Sigmoid colon (tissue), 7 donors: Measurements from ENCODE around the gene MAPK10. TPM values are rescaled to one million over a fixed set of nuclear protein-coding genes. Genes with fewer than 3 reads are reported as not detected.

Experiments
- DNase-seq: peaks from one replicate; pipeline ENCODE4 v3.0.0-alpha.2; 2019
- H3K27ac ChIP-seq, 4 donors: fragments of 200-600 bp; sonication (generic); one replicate each; pipeline ENCODE4 v1.5.1; 2016 to 2019; ENCODE audit warnings: mild to moderate bottlenecking in 1 of 4
- H3K27me3 ChIP-seq, 3 donors: fragments of 200-600 bp; sonication (generic); one replicate each; pipeline ENCODE4 v1.5.1; 2019; ENCODE audit warnings: mild to moderate bottlenecking in 1 of 3
- H3K36me3 ChIP-seq, 4 donors: fragments of 200-600 bp; sonication (generic); one replicate each; pipeline ENCODE4 v1.5.1; 2016 to 2019
- H3K4me1 ChIP-seq, 4 donors: fragments of 200-600 bp; sonication (generic); one replicate each; pipeline ENCODE4 v1.5.1; 2017 to 2019
- H3K4me3 ChIP-seq, 4 donors: fragments of 200-600 bp; sonication (generic); one replicate each; pipeline ENCODE4 v1.5.1; 2017 to 2019; ENCODE audit warnings: mild to moderate bottlenecking in 2 of 4, moderate library complexity in 1 of 4
- H3K9me3 ChIP-seq, 4 donors: fragments of 200-600 bp in 3 of 4; sonication (generic) in 3 of 4; one replicate each; pipeline versions ENCODE4 v1.5.1 to v1.6.1; 2013 to 2019
- CTCF ChIP-seq, 4 experiments: fragments of 450-650 bp in 3 of 4; fragments of 200-600 bp in 1 of 4; IDR thresholded peaks; one replicate each; pipeline ENCODE4 v1.5.1; 2016 to 2019; ENCODE audit warnings: antibody characterized with exemption in 4 of 4, mild to moderate bottlenecking in 3 of 4, moderate library complexity in 2 of 4
- EP300 ChIP-seq, 4 donors: sonication (generic); formaldehyde crosslinking; IDR thresholded peaks; one replicate each; pipeline ENCODE4 v1.6.1; 2017; ENCODE audit warnings: antibody characterized with exemption in 4 of 4
- POLR2A ChIP-seq, 2 donors: fragments of 450-650 bp; IDR thresholded peaks; one replicate each; pipeline ENCODE4 v1.6.1; 2016; ENCODE audit warnings: antibody characterized with exemption in 2 of 2, mild to moderate bottlenecking in 2 of 2, moderate library complexity in 2 of 2
- POLR2AphosphoS5 ChIP-seq, 4 donors: sonication (generic); formaldehyde crosslinking; IDR thresholded peaks; one replicate each; pipeline ENCODE4 v1.6.1; 2017; ENCODE audit warnings: antibody characterized with exemption in 4 of 4
- WGBS, 2 donors: extraction: QIAGEN DNeasy Blood & Tissue Kit; methylation state at CpG; one replicate each; pipeline ENCODE4 v1.1.7; 2013; 5-methylcytosine and 5-hydroxymethylcytosine counted together
- intact Hi-C: fragments of 100-400 bp; cut with DNase I; formaldehyde crosslinking; loops from one replicate; pipeline ENCODE4 v1.15.1; 2023
- polyA plus RNA-seq, 3 donors: library from polyadenylated mRNA; stranded (reverse); fragments of 200-250 nt; gene quantifications; one replicate each; pipeline ENCODE4 v1.2.3, GENCODE V29; 2013
- total RNA-seq, 4 donors: library from RNA; depleted of rRNA; stranded (reverse); fragments of >200 nt; gene quantifications; one replicate each; pipeline ENCODE4 v1.1.0, GENCODE V29; 2016
- donor health status: healthy with polysubstance abuse.
- donor health status: Bipolar disorder and iron deficiency.
- donor health status: healthy.

Gene MAPK10
- total and polyA plus RNA-seq, 7 donors: 3.0 to 28.5 (median 24.3) TPM

GRCh38 chr4:85952528-85952927 lies 407.3 kb downstream of the MAPK10 start:
- intact Hi-C loops: no loop called here
- no peaks in the 10 kb centered on the region for H3K27me3 ChIP-seq
- H3K4me1 ChIP-seq: no peaks in the 10 kb centered on the region
- no peak overlapping the region for H3K27ac ChIP-seq
- no peaks in the 10 kb centered on the region for H3K9me3 ChIP-seq
- no peaks in the 10 kb centered on the region for H3K36me3 ChIP-seq
- TF ChIP-seq POLR2AphosphoS5 (IDR thresholded peaks at IDR 0.05) (no peak), CTCF (IDR thresholded peaks at IDR 0.05) (no peak), EP300 (IDR thresholded peaks at IDR 0.05) (no peak), POLR2A (IDR thresholded peaks at IDR 0.05) (no peak)
- no peak for DNase-seq
- 63 to 75% methylated on average over 3 of the region's 3 CpGs for WGBS, 2 donors
- H3K4me3 ChIP-seq: no peak overlapping the region

- no peak overlapping the region for H3K4me3 ChIP-seq
- intact Hi-C loops: no loop called here
- no peaks in the 10 kb centered on the region for H3K4me1 ChIP-seq
- H3K27me3 ChIP-seq: no peaks in the 10 kb centered on the region
- no peak overlapping the region for H3K27ac ChIP-seq
- H3K9me3 ChIP-seq: no peaks in the 10 kb centered on the region
- TF ChIP-seq CTCF (IDR thresholded peaks at IDR 0.05) (no peak), EP300 (IDR thresholded peaks at IDR 0.05) (no peak), POLR2AphosphoS5 (IDR thresholded peaks at IDR 0.05) (no peak), POLR2A (IDR thresholded peaks at IDR 0.05) (no peak)
- no peaks in the 10 kb centered on the region for H3K36me3 ChIP-seq
- 96 to 99% methylated on average over 3 of the region's 3 CpGs for WGBS, 2 donors
- no peak for DNase-seq
Observed at GRCh38 chr4:85951099-85951498, 408.8 kb downstream of the MAPK10 start.

GRCh38 chr4:85946821-85947220 lies 413.0 kb downstream of the MAPK10 start:
- no peaks in the 10 kb centered on the region for H3K4me1 ChIP-seq
- no peaks in the 10 kb centered on the region for H3K27me3 ChIP-seq
- no peaks in the 10 kb centered on the region for H3K36me3 ChIP-seq
- H3K4me3 ChIP-seq: no peak overlapping the region
- intact Hi-C loops: no loop called here
- no peak overlapping the region for H3K27ac ChIP-seq
- DNase-seq: no peak
- no peak for TF ChIP-seq CTCF (IDR thresholded peaks at IDR 0.05)
- no peak for TF ChIP-seq EP300 (IDR thresholded peaks at IDR 0.05)
- no peak for TF ChIP-seq POLR2AphosphoS5 (IDR thresholded peaks at IDR 0.05)
- no peak for TF ChIP-seq POLR2A (IDR thresholded peaks at IDR 0.05)
- H3K9me3 ChIP-seq: no peaks in the 10 kb centered on the region

GRCh38 chr4:85942107-85942506 lies 417.7 kb downstream of the MAPK10 start:
- Histone ChIP-seq H3K4me1 (no peaks in the 10 kb centered on the region), H3K27me3 (no peaks in the 10 kb centered on the region), H3K36me3 (no peaks in the 10 kb centered on the region), H3K27ac (no peak overlapping the region), H3K9me3 (no peaks in the 10 kb centered on the region), H3K4me3 (no peak overlapping the region)
- TF ChIP-seq EP300 (IDR thresholded peaks at IDR 0.05) (no peak), POLR2AphosphoS5 (IDR thresholded peaks at IDR 0.05) (no peak), POLR2A (IDR thresholded peaks at IDR 0.05) (no peak), CTCF (IDR thresholded peaks at IDR 0.05) (no peak)
- WGBS, 2 donors: 89 to 93% methylated on average over 5 of the region's 5 CpGs
- no peak for DNase-seq
- intact Hi-C loops: no loop called here

GRCh38 chr4:85940151-85940550 lies 419.7 kb downstream of the MAPK10 start:
- intact Hi-C loops: no loop called here

More at GRCh38 chr4:85940151-85940550, 419.7 kb downstream of the MAPK10 start:
- Histone ChIP-seq H3K4me3 (no peak overlapping the region), H3K36me3 (no peaks in the 10 kb centered on the region), H3K27me3 (no peaks in the 10 kb centered on the region), H3K27ac (no peak overlapping the region), H3K9me3 (no peaks in the 10 kb centered on the region), H3K4me1 (no peaks in the 10 kb centered on the region)
- no peak for DNase-seq
- TF ChIP-seq EP300 (IDR thresholded peaks at IDR 0.05) (no peak), POLR2AphosphoS5 (IDR thresholded peaks at IDR 0.05) (no peak), POLR2A (IDR thresholded peaks at IDR 0.05) (no peak), CTCF (IDR thresholded peaks at IDR 0.05) (no peak)
